Measurements from ENCODE around the gene GADD45GIP1.
A peak's percentile ranks its signal among the peaks of the same experiment; 100 is the strongest.
"Not testable (repeated sequence)": the region's sequence is repeated elsewhere in the genome, so short reads cannot be mapped to it uniquely, and the experiment has no call there.

GADD45GIP1 gene

DNA sequence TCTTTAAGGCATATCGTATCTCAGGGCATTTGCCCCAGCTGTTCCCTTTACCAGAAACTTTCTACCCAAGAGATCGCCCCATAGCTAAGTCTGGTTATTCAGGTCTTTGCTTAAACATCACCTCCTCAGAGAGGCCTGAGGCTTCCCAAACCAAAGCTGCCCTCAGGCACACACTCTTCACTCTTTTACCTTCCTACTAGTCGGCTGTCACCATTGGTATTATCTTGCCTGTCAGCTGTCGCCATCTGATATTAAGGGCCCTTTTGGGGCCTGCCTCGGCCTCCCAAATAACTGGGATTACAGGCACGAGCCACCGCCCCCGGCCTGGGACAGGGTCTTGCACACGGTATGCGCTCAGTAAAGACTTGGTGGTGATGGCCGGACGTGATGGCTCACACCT, 1.0 kb downstream of the GADD45GIP1 start:
- no peak for DNase-seq

DNA sequence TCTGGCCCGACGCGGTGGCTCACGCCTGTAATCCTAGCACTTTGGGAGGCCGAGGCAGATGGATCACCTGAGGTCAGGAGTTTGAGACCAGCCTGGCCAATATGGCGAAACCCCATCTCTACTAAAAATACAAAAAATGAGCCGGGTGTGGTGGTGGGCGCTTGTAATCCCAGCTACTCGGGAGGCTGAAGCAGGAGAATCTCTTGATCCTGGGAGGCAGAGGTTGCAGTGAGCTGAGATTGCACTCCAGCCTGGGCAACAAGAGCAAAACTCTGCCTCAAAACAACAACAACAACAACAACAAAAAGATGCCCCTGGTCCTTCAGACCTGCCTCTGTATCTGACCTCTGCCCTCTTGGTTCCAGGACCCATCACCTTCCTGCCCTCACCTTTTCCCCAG, 1.4 kb downstream of the GADD45GIP1 start:
- not testable (repeated sequence) for DNase-seq

DNA sequence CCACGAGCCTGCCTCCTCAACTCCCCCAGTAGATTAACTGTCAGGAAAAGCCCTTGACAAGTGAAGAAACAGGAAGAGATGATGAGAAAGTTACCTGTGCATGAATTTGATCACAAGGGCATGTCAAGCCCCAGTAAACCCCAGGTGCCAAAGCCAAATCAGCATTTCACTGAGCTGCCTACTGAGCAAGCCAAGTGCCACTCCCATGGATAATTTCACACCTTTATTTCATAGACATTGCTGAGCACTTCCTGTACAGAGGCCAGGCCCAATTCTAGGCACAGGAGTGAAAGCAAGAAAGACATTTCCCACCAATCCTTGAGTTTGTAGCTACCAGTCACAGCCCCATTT, 2.4 kb downstream of the GADD45GIP1 start:
- DNase-seq = no peak

DNA sequence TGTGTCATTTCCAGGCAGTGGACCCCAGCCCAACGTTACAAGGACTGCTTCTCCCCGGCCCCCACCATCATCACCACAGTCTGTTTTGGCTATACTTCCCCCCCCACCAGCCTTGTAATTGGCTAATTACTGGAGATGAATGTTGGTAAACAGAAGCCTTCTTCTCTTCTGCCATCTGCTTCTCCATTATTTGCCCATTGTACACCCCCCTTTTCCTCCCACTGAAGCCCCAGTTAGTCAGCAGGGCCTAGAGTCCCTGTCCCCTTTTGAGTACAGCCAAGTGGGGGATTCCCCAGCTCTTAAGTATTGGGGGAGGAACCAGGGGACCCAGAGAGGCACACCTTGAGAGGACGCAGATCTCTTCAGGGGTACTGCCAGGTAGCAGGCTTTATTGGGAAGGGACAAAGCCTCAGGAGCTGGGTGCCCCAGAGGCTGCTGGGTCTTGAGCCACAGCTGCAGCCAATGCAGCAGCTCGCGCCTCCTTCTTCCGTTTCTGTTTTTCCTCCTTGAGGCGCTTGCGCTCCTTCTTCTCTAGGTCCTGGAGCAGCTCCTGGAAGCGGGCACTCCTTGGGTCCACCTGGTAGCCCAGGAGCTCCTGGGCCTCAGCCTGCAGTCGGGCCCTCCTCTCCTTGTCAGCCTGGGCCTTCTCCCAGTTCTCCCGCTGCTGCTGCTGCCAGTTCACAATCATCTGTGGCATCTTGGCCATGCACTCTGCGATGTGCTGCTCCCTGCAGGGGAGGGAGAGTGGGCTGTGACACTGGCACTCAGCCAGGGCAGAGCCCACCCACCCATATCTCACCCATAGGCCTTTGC, 3.0 kb downstream of the GADD45GIP1 start:
- DNase-seq = no peak

DNA sequence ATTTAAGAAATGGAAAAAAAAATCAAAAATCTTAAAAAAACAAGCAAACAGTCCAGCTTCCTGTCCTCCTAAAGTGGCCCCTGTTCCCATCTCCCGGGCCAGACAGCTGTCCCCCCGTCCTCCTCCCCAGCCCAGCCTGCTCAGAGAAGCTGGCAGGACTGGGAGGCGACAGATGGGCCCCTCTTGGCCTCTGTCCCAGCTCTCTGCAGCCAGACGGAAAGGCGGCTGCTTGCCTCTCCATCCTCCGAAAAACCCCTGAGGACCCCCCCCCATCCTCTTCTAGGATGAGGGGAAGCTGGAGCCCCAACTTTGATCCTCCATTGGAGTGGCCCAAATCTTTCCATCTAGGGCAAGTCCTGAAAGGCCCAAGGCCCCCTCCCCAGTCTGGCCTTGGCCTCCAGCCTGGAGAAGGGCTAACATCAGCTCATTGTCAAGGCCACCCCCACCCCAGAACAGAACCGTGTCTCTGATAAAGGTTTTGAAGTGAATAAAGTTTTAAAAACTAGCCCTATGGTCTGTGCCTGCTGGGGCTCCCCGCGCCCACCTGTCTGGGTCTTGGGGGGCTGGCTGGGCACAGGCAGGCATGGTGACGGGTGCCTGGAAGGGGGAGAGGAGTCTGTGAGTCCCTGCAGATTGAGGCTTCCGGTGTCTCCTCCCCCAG, 3.8 kb downstream of the GADD45GIP1 start:
- no peak for DNase-seq

DNA sequence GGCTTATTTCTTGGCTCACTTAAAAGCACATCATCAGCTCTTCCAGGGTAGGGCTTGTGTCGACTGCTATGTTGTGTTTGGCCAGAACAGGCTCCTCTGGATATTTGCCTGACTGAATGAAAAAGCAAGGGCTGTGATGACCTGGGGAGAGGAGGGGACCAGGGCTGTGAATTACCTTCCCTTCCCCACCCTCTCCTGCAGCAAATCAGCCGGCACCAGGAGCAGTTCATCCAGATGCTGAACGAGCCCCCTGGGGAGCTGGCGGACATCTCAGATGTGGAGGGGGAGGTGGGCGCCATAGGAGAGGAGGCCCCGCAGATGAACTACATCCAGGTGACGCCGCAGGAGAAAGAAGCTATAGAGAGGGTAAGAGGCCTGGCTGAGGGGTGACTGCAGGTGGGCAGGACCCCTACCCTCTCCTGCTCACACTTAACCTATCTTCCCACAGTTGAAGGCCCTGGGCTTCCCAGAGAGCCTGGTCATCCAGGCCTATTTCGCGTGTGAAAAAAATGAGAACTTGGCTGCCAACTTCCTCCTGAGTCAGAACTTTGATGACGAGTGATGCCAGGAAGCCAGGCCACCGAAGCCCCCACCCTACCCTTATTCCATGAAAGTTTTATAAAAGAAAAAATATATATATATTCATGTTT, 4.4 kb downstream of the GADD45GIP1 start:
- DNase-seq = no peak

DNA sequence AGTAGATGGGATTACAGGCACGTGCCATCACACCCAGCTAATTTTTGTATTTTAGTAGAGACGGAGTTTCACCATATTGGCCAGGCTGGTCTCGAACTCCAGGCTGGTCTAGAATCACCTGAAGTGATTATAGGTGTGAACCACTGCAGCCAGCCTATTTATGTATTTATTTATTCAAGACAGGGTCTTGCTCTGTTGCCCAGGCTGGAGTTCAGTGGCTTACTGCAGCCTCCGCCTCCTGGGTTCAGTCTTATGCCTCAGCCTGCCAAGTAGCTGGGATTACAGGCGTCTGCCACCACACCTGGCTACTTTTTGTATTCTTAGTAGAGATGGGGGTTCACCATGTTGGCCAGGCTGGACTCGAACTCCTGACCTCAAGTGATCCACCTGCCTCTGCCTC, 5.0 kb downstream of the GADD45GIP1 start:
- not testable (repeated sequence) for DNase-seq

DNA sequence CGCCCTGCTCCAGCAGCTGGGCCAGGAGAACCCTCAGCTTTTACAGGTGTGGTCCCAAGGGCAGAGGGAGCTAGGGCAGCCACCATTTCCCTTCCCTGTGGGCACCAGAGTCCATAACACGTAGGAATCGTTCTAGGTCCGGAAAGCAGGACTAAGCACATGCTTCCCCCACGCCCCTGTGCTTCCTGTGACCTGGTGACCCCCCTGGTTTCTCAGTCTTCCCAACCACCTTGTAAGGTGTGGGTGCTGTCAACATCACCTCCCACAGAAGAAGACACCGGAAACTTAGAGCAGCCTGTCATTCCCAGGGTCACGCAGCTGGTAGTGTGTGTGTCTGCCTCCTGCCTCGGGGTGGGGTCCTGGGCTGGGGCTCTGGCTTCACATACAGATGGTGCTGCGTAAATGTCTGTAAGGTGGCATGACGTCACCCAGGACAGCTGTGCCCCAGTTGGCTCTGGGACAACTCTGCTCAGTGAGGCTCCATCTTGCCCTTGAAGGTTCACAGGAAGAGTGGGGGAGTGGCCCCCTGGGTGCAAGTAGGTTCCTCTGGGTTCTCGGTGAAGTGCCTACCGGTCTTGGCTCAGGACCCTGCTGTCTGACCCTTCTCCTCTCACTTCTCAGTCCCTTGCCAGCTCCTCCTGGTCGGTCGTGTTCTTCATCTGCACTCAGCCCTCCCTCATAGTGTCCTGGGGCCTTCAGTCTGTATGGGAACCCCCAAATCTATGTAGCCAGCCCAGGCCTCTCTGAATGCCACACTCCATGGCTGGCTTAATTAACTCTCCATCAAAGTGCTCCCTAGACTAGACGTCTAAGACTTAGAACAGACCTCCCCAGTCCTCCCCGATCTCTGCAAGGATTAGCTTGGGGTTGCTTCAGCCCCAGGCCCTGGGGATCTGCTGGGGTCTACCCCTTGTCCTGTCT, 7.4 kb downstream of the GADD45GIP1 start:
- DNase-seq = no peak

DNA sequence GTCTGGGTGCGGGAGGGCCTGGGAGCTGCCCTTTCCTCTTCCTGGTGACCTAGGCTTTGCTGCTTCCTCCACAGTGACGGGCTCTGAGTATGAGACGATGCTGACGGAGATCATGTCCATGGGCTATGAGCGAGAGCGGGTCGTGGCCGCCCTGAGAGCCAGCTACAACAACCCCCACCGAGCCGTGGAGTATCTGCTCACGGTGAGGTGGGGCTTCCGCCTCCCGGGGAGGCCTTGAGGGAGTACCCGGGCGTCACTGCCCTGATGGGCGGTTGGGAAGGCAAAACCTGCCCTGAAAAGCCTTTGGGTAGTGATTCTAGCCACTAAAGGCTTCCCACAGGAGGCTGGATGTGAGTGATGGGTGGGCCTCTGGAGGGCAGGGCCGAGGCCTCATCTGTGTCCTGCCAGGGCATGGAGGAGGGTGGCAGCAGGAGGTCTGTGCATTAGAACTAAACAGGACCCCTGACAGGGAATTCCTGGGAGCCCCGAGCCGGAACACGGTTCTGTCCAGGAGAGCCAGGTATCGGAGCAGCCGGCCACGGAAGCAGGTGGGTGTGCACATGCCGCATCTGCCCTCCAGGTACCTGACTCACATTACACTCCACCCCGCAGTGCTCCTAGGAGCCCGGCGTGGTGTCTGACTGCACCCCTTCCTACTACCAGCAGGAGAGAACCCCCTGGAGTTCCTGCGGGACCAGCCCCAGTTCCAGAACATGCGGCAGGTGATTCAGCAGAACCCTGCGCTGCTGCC, 8.2 kb downstream of the GADD45GIP1 start:
- DNase-seq = no peak

DNA sequence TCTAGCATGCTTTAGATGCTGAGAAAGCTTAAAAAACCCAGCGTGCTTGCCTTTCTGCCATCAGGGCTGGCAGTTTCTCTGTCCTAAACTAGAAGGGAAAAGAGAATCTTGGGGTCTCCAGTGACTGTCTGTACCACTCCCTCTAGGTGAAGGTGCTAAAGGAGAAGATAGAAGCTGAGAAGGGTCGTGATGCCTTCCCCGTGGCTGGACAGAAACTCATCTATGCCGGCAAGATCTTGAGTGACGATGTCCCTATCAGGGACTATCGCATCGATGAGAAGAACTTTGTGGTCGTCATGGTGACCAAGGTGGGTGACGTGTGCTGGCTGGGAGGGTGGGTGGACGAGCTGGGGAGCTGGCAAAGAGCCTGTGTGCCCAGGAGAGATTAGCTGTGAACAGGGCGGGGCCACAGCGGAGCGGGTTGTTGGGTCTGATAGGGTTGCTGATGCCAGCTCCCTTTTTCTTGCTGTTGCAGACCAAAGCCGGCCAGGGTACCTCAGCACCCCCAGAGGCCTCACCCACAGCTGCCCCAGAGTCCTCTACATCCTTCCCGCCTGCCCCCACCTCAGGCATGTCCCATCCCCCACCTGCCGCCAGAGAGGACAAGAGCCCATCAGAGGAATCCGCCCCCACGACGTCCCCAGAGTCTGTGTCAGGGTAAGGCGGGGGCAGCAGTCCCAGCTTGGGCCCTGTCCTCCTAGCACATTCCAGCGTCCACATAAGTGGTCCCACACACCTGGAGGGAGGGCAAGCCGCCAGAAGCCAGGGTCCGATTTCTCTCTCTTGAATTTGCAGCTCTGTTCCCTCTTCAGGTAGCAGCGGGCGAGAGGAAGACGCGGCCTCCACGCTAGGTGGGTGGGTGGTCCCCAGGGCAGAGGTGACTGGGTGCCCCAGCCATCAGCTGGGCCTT, 9.1 kb downstream of the GADD45GIP1 start:
- no peak for DNase-seq

DNA sequence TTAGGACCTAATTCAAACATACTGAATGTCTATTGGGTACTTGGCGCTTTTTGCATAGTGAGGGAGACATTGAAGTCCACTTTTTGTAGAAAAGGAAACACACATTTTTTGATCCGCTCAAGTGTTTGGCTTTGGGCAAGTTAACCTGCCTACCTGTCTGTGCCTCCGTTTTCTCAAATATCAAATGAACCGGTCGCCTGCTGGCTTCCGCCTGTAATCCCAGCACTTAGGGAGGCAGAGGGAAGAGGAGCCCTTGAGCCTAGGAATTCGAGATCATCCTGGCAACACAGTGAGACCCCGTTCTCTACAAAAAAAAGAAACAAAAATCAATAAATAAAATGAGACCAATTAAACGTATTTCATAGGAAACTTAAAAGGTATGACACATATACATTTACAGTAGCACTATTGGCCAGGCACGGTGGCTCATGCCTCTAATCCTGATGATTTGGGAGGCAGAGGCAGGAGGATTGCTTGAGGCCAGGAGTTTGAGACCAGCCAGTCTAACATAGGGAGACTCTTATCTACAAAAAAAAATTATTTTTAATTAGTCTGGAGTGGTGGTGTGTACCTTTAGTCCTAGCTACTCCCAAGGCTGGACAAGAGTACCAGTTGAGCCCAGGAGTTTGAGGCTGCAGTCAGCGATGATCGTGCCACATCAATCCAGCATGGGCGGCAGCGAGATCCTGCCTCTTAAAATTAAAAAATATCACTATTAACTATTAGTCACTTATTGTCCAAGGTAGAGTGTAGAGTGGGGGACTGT, 10.1 kb downstream of the GADD45GIP1 start:
- DNase-seq = no peak

DNA sequence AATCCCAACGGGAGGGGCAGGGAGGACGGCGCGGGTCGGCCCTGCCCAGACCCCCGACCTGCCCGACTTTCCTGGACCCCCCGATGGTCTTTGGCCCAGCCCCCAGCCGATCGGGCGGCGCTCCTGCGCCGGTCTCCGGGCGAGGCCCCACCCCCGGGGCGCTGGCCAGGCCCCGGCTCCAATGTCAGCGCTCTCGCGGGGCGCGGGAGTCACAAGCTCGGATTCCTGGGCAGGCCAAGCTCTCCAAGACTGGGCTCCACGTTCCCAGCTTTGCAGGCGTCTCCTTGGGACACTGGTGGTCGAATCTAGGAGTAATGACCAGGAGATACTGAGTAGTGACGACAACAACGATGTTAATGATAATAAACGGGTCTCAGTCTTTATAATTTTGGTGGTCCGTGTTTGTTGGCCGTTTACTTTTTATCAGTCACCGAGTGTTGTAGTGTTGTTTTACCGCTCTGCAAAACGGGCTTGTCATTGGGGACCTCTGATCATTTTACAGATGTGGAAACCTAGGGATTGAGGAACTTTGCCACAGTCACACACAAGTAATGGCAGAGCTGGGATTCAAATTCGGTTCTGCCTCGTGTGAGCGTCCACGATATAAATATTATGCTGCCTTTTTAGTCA, 10.8 kb downstream of the GADD45GIP1 start:
- peak; percentile 21 for DNase-seq

DNA sequence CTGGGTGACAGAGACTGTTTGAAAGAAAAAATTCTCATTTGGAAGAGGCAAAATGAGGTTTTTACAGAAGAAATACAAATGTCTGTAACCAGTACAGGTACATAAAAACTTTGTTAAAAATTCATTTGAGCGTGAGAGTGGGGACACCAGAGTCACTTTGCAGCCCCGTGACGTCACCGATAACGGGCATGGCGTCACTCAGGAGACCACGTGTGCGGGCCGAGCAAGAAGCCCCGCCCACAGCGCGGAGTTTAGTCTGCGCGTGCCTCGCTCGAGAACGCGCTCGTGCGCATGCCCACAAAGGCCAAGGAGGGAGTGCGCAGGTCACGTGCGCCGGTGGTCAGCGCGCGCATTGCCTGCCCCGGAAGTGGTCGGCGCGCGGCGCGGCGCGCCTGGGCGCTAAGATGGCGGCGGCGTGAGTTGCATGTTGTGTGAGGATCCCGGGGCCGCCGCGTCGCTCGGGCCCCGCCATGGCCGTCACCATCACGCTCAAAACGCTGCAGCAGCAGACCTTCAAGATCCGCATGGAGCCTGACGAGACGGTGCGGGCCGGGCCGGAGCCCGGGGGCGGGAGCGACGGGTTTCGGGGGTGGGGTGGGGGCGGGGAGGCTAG, 11.4 kb downstream of the GADD45GIP1 start, which contains the start of gene RAD23A:
Gene RAD23A, plus strand, starts transcription at position 384 of the 613 bp plus-strand sequence. Its CDS starts 87 bp downstream, at position 471.
- peak; percentile 99 for DNase-seq

DNA sequence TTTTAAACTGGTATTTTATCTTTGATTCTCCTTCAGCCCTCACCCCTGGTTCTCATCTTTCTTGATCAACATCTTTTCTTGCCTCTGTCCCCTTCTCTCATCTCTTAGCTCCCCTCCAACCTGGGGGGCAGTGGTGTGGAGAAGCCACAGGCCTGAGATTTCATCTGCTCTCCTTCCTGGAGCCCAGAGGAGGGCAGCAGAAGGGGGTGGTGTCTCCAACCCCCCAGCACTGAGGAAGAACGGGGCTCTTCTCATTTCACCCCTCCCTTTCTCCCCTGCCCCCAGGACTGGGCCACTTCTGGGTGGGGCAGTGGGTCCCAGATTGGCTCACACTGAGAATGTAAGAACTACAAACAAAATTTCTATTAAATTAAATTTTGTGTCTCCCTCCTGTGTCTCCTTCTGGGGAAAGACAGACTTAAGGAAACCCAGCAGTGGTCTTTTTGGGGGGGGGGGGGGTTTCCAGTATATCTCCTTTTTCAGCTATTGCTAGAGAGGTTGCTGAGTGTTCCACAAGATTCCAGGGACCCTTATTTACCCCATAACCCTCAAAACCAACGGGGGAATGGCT, 12.8 kb downstream of the GADD45GIP1 start:
- no peak for DNase-seq

DNA sequence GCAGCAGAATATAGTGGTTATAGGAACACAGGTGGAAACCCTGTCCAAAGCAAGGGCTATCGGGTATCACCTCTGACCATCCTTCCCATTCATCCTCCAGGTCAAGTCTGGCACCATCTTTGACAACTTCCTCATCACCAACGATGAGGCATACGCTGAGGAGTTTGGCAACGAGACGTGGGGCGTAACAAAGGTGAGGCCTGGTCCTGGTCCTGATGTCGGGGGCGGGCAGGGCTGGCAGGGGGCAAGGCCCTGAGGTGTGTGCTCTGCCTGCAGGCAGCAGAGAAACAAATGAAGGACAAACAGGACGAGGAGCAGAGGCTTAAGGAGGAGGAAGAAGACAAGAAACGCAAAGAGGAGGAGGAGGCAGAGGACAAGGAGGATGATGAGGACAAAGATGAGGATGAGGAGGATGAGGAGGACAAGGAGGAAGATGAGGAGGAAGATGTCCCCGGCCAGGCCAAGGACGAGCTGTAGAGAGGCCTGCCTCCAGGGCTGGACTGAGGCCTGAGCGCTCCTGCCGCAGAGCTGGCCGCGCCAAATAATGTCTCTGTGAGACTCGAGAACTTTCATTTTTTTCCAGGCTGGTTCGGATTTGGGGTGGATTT, 13.5 kb downstream of the GADD45GIP1 start:
- no peak for DNase-seq

DNA sequence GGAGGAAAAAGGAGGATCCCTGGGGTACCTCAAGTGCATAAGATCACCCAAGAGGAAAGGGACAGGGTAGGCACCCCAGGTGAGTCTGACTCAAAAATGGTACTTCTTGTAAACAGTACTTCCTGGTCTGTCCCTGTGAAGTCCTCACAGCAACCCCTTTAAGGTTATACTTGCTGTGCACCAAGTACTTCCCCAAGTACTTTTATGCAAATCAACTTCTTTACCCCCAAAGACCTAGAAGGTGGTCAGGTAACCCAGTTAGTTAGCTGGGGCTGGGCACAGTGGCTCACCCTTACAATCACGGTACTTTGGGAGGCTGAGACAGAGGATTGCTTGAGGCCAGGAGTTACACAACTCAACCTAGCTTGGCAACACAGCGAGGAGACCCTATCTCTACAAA, 16.1 kb downstream of the GADD45GIP1 start:
- DNase-seq = no peak

DNA sequence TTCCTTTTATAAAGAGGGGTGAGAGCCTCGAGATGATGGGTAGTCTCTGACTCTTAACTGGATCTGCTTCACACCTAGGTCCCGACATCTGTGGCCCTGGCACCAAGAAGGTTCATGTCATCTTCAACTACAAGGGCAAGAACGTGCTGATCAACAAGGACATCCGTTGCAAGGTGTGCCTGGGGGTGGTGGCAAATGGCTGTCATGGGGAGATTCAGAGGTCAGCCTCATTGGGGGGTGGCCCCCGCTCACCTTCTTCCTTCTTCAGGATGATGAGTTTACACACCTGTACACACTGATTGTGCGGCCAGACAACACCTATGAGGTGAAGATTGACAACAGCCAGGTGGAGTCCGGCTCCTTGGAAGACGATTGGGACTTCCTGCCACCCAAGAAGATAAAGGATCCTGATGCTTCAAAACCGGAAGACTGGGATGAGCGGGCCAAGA, 17.0 kb downstream of the GADD45GIP1 start:
- no peak for DNase-seq
